Suprapubic skin (tissue), 4 donors: ENCODE results near the gene PDZRN3.

ENCODE experiments used
- EP300 ChIP-seq: sonication (generic); formaldehyde crosslinking; IDR thresholded peaks from one replicate; pipeline ENCODE4 v1.6.1; 2017; ENCODE audit warnings: antibody characterized with exemption
- POLR2A ChIP-seq, 2 donors: fragments of 450-650 bp; IDR thresholded peaks; one replicate each; pipeline ENCODE4 v1.6.1; 2017; ENCODE audit warnings: antibody characterized with exemption in 2 of 2, mild to moderate bottlenecking in 2 of 2, moderate library complexity in 2 of 2
- POLR2AphosphoS5 ChIP-seq, 3 donors: sonication (generic); formaldehyde crosslinking; IDR thresholded peaks; one replicate each; pipeline ENCODE4 v1.6.1; 2017; ENCODE audit warnings: antibody characterized with exemption in 3 of 3
- TF ChIP-seq, protein P1 (sequence below), 2 donors: fragments of 200-600 bp in 1 of 2; fragments of 450-650 bp in 1 of 2; sonication (generic) in 1 of 2; IDR thresholded peaks; one replicate each; pipeline ENCODE4 v1.5.1; 2016 to 2019; ENCODE audit warnings: antibody characterized with exemption in 2 of 2, mild to moderate bottlenecking in 1 of 2, moderate library complexity in 1 of 2

DNA sequence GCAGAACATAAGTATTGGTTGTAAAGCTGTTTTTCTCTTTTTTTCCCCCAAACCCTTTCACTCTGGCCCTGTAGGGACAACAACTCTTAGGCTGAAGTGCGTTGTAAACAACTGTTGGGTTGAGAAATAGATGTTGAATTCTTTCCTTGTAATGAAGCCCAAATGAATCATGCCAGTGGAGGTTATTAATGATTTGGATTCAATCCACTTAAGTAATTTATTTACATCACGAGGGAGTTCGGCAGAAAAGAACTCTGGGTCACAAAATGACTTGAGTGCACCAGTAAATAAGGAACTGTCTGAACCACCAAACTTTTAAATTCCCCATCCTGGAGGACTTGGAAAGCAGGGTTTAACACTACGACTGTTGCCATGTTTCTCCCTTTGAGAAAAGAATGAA is 218.9 kb downstream of the PDZRN3 start:
- TF ChIP-seq POLR2AphosphoS5 (IDR thresholded peaks at IDR 0.05), result no peak
- TF ChIP-seq, protein P1, sequence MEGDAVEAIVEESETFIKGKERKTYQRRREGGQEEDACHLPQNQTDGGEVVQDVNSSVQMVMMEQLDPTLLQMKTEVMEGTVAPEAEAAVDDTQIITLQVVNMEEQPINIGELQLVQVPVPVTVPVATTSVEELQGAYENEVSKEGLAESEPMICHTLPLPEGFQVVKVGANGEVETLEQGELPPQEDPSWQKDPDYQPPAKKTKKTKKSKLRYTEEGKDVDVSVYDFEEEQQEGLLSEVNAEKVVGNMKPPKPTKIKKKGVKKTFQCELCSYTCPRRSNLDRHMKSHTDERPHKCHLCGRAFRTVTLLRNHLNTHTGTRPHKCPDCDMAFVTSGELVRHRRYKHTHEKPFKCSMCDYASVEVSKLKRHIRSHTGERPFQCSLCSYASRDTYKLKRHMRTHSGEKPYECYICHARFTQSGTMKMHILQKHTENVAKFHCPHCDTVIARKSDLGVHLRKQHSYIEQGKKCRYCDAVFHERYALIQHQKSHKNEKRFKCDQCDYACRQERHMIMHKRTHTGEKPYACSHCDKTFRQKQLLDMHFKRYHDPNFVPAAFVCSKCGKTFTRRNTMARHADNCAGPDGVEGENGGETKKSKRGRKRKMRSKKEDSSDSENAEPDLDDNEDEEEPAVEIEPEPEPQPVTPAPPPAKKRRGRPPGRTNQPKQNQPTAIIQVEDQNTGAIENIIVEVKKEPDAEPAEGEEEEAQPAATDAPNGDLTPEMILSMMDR (IDR thresholded peaks at IDR 0.05), result no peak
- no peak for TF ChIP-seq POLR2A (IDR thresholded peaks at IDR 0.05)
- no peak for TF ChIP-seq EP300
